NCI-H2227 (cell line): Measurements from ENCODE around the gene MATCAP1.

Experiments
- DNase-seq: peaks from one replicate; lab custom pipeline; 2025; ENCODE audit not compliant: unreplicated experiment; lab: John Stamatoyannopoulos, UW

MATCAP1 gene

GRCh38 chr16:67158637-67159600 is 24.8 kb downstream of the MATCAP1 start:
- DNase-seq = peak; percentile 61

GRCh38 chr16:67157892-67158635 is 25.7 kb downstream of the MATCAP1 start:
- DNase-seq = no peak

- DNase-seq = no peak
Measured at GRCh38 chr16:67157106-67157748, 26.5 kb downstream of the MATCAP1 start.

DNA sequence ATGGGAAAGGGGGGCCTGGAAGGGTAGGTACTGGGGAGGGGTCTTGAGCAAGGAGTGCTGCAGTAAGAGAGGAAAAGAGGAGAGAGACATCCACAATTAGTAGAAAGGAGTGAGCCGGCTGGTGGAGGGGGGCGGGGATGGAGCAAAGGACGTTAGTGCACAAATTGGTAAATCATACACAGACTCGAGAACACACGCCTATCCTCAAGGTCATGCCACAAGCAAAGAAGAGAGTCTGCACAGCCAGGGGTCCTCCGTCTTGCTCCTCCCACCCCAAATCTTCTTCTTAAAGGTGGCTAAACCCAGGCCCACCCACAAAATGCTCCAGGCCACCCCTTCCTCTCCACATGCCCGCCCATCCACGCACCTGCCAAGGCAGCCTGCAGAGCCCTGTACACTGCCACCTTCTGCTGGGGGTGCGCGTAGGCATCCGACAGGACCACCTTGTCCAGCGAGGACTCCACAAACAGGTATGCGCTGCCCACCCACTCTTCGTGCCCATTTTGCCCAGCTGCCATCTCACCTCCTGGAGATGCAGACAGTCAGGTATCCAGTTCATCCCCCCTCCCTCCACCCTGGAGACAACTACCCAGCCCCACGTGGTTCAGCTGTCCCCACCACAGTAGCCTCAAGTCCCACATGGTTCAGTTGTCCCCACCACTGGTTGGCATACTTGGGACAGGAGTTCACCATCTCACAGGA is 27.5 kb downstream of the MATCAP1 start:
- DNase-seq = no peak

DNA sequence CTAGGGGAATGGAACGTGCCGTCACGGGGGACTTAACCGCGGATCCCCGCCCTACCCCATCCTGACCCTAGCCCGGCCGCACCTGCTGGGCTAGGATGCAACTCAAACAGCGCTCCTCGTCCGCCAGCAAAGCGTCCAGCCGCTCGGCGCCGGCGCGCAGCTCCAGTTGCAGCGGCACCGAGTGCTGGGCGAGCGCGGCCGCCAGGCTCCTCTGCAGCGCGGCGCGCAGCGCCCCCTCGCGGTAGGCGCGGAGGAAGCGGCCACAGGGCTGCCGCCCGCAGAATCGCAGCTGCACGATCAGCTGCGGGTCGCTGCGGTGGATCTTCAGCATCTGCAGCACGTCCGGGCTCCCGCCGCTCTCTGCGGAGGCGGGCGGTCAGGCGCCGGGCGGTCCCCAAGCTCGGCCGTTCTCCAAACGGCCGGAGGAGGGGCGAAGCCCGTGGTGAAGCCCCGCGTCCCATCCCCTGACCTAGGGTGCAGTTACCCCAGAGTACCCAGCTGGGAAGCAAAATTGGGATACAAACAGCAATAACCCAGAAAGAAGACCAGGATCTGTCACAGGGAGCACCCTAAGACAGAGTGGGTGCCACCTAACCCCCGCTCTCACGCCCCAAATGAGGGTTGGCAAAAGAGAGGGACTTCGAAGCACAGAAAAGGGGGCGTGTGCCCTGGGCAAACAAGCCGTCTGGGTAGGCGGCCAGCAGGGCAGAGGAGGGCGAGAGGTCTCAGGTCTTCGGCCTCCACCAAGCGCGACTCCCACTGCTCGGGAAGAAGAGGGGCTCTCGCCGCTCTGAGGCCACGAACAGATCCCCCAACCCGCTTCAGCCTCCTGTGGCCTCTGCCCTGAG is 28.2 kb downstream of the MATCAP1 start:
- peak; percentile 86 for DNase-seq

DNA sequence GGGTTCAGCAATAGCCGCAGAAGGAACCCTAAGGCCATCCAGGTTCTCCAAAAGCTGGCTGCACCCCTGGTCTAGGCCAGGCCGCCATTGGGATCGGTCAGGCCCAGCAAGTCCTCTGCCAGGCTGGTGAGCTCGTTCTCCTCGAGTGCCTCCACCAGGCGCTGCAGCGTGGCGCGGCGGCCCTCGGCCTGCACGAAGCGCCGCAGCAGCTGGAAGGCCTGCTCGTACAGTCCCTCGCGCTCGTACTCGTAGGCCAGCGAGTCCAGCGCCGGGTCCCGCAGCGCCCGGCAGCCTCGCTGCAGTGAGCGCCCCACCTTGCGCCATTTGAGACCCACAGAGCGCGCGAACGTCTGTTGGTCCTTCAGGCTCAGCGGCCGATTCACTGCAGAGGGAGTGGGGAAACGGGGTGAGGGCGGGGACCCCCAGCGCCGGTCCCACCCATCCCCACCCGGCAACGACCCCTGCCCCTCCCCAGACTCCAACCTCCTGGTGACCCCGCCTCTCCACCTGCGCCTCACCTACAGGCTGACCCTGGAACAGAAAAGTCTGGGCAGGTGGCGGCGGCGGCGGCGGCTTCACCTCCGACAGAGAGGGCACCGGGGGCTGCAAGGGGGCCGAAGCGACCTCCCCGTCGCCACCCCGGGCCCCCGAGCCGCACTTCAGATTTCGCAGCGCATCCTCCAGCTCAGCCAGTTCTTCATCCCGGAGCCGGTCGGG is 29.0 kb downstream of the MATCAP1 start:
- peak; percentile 14 for DNase-seq

DNA sequence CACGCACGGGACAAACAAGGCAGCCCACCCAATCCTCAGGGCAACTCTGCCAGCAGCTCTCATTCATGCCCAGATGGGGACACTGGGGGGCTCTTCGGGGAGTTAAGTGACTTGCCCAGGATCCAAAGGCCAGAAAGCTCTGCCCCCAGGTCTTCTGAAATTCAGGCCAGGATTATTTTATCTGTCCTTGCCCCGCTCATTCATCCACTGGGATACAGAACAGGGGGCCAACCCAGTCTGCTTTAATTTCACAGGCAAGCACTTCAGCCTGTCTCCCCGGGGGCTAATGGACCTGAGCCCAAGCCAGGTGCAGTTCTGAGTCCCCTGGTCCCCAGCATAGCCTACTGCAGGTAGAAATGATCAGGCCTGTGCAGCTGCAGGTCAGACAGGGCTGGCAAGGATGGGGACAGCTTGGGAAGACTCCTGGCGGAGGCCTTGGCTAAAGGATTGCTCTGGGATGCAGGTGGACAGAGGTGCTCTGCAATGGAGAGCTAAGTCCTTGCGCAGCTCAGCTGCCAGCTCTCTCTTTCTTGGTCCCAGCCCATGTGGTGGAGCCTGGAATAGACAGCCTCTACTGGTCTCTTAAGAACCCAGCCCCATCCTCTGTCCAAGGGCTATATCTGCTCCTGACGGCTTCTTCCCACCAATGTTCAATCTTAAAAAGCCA is 32.2 kb downstream of the MATCAP1 start:
- peak; percentile 5 for DNase-seq

GRCh38 chr16:67150833-67151396 is 32.8 kb downstream of the MATCAP1 start, which contains the start of gene B3GNT9:
TSS of gene B3GNT9 (minus strand) at chr16:67150998. CDS start at chr16:67150485, 513 bp downstream.
- peak; percentile 84 for DNase-seq

DNA sequence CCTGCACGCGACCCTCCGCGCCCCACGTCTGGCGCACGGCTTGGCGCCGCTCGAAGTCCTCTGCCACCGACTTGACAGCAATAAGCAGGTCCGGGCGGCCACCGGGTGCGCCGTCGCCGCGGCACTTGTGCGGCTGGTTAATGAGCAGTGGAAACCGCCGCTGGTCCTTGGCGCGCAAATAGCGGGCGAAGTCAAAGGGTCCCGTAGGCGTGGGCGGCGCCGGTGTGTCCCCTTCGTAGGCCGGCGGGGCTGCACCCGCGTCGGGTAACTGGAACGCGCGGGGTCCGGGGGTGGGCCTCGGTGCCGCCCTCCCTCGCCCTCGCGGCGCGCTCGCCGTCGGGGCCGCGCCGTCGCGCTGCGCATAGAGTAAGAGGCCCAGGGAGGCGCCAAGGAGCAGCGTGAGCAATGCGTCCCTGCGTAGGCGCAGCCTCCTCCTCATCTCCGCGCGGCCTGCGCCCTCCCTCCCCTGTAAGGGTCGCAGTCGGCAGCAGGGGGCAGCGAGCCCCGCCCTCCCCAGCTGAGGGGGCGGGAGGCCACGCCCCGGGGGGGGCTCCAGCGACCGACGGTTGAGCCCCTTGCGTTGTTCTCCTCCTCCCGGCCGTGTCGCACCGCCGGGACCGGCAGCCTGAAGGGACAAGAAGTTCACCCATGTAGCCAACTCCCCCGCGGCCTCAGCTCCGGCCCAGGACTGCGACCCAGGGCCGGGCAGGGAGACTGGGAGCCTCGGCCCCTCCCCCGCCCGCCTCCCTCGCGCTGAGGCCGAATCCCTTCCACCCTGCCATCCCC is 33.5 kb downstream of the MATCAP1 start:
- peak; percentile 80 for DNase-seq

DNA sequence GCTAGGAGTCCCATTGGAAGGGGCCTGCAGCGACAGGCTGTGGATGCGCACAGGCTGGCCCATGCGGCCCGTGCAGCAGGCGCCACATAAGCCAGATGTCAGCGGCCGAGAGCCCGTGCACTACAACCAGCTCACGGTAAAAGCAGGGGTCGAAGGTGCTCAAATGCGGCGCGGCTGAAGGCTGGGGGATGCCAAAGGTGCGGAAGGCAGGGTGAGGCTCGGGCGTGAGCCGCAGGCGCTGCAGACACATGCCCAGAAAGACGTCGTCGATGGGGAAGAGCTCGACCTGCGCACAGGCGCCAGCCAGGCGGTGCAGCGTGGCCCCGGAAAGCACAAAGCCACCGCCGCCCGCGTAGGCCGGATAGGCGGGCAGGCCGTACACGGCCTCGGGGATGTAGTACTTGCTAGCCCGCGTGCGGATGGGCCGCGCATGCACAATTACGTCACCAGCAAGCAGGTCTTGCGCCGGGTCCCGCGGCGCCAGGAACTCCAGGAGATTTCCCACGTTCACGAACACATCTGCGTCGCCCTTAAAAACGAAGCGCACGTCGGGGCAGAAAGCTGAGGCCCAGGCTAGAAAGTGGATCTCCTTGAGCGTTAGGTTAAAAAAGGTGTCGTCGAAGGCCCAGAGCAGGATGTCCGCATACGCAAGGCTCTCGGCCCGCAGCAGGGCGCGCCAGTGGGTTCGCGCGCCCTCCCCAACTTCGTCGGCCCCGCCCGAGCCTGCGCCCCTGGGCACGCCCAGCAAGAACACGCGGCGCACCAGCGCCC is 34.3 kb downstream of the MATCAP1 start:
- no peak for DNase-seq

DNA sequence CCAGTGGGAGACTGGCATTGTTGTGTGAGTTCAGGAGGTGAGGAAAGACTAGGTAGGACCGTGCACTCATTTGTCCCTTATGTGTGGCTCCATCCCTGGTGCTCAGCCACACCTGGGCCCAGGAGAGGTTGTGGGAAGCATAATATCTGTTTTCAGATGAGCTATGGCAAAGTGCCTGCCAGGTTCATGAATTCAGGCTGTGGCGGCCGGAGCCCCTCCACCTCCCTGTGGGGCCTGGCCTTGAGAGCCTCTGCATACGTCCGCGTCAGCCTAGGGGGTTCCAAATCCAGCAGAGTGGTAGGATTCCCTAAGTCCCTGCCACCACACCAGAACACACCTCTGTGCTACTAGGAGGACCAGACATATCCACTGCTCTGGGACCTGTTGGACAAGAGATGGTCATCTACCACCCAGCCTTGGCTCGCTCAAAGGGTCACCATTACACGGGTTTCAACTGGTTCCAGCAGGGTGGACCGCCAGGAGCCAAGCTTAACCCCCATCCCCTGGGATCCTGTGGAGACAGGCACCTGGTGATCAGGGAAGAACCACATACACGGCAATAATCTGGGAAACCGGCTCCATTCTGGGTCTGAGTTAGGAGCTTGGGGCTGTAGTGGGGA is 35.0 kb downstream of the MATCAP1 start:
- no peak for DNase-seq

DNA sequence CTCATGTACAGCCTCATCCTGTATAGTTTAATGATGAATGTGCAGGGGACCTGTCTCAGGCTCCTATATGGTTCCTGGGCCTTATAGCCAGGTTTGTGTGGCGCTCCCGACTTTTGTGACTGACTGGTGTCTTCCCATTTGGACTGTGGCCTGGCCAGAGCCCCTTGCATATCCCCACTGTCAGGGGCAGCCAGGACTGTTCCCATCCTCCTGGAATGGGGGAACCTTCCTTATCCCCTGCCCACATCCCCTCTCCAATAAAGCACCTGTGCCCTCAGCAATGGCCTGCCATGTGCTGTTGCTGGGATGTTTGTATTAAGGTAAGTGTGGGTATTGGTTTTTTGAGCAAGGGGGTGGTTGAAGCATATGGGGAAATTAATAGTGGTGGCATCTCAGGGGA is 35.5 kb downstream of the MATCAP1 start:
- no peak for DNase-seq

GRCh38 chr16:67147437-67148140 is 36.2 kb downstream of the MATCAP1 start:
- DNase-seq = no peak

- DNase-seq = no peak
Measured at GRCh38 chr16:67146523-67147357, 37.0 kb downstream of the MATCAP1 start.

- no peak for DNase-seq
Measured at GRCh38 chr16:67145746-67146145, 38.0 kb downstream of the MATCAP1 start.
